HG03520 (cell line): ENCODE results near the gene MMD.

ENCODE experiments used
- ATAC-seq: cut with Tn5 transposase; IDR thresholded peaks from one replicate; pipeline ENCODE4 v1.9.1; 2021; ENCODE audit warnings: mild to moderate bottlenecking, moderate library complexity; ENCODE audit not compliant: unreplicated experiment

Gene MMD

GRCh38 chr17:55354010-55354409, 67.6 kb downstream of the MMD start:
- ATAC-seq, result no peak

- ATAC-seq, result no peak
These were observed 70.4 kb downstream of the MMD start for GRCh38 chr17:55351226-55351625.

GRCh38 chr17:55350825-55351205, 70.8 kb downstream of the MMD start:
- ATAC-seq, result no peak

- no peak for ATAC-seq
These were observed 72.8 kb downstream of the MMD start for GRCh38 chr17:55348749-55349354.

GRCh38 chr17:55347341-55347740, 74.3 kb downstream of the MMD start:
- no peak for ATAC-seq

- no peak for ATAC-seq
These were observed 75.0 kb downstream of the MMD start for GRCh38 chr17:55346658-55347057.

GRCh38 chr17:55345132-55345531, 76.5 kb downstream of the MMD start:
- no peak for ATAC-seq

GRCh38 chr17:55344514-55344997, 77.1 kb downstream of the MMD start:
- no peak for ATAC-seq

GRCh38 chr17:55343900-55344513, 77.6 kb downstream of the MMD start:
- no peak for ATAC-seq

- no peak for ATAC-seq
These were observed 78.6 kb downstream of the MMD start for GRCh38 chr17:55342800-55343585.
